ENCODE results near the gene GPR83.

DNA sequence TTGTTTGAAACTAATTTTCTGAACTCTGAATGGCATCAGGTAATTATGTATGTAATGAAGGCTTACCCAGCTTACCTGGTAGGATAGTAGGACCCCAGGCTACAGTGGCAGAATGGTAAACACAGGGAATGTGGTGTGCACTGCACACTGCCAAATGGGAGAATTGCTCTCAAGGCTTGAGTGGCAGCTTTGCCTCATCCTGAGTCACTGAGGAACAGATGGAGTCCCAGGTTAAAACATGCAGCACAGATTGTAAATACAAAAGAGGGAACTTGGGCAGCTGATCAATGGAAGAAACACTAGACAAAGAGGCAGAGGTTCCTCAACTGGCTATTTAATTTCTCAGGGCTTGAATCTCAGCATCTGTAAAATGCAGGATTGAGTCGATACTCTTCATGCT is 24.4 kb downstream of the GPR83 start:
- no peak for TF ChIP-seq POLR2A (IDR thresholded peaks at IDR 0.05)
- TF ChIP-seq, protein P1, sequence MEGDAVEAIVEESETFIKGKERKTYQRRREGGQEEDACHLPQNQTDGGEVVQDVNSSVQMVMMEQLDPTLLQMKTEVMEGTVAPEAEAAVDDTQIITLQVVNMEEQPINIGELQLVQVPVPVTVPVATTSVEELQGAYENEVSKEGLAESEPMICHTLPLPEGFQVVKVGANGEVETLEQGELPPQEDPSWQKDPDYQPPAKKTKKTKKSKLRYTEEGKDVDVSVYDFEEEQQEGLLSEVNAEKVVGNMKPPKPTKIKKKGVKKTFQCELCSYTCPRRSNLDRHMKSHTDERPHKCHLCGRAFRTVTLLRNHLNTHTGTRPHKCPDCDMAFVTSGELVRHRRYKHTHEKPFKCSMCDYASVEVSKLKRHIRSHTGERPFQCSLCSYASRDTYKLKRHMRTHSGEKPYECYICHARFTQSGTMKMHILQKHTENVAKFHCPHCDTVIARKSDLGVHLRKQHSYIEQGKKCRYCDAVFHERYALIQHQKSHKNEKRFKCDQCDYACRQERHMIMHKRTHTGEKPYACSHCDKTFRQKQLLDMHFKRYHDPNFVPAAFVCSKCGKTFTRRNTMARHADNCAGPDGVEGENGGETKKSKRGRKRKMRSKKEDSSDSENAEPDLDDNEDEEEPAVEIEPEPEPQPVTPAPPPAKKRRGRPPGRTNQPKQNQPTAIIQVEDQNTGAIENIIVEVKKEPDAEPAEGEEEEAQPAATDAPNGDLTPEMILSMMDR (IDR thresholded peaks at IDR 0.05) = no peak

Measured in tibial nerve (tissue), 3 donors.